ENCODE data around the gene NEMP1. TPM values are rescaled to one million over a fixed set of nuclear protein-coding genes. Genes with fewer than 3 reads are reported as not detected.

Gene NEMP1
- 10 to 100 TPM; 13.0 to 22.1 (median 20.7) TPM for total RNA-seq (2021; fragmentation: NEBNext Ultra II Directional; extraction: Animal tissue kit (Norgen Biotek cat#: 25700))
- long read RNA-seq, full-length matches to known transcripts = 1 of 4 reads
- long read RNA-seq, partial matches to known transcripts = 1 of 4 reads
- long read RNA-seq, other reads (novel, unspliced or antisense) = 2 of 4 reads

GRCh38 chr12:57078519-57079404, at the start of gene NEMP1:
Gene NEMP1 (minus strand): TSS chr12:57078791. CDS start chr12:57078745, 46 bp downstream.
- Mint-ChIP-seq H3K27me3 (ENCODE audit: insufficient read depth) (no peaks in the 10 kb centered on the region; the same call in 1 of the 2 replicates), H3K27ac (peak within 1 kb of the TSS; percentile 93), H3K4me1 (ENCODE audit: low read depth) (peaks cover 17% of the 10 kb centered on the region), H3K36me3 (ENCODE audit: low read depth) (no peaks in the 10 kb centered on the region), H3K9me3 (no peaks in the 10 kb centered on the region), H3K4me3 (peak within 1 kb of the TSS; percentile 99)
- peak; percentile 100 for DNase-seq
- no peak for TF ChIP-seq CTCF (IDR thresholded peaks at IDR 0.05)

GRCh38 chr12:57127726-57128518, 49.3 kb upstream of the NEMP1 start, which contains the start of gene LRP1:
Gene LRP1 (plus strand): TSS chr12:57128483. CDS start chr12:57128965, 482 bp downstream.
- TF ChIP-seq CTCF (IDR thresholded peaks at IDR 0.05) = no peak
- Mint-ChIP-seq H3K9me3 (no peaks in the 10 kb centered on the region), H3K27me3 (ENCODE audit: insufficient read depth) (peaks cover 2% of the 10 kb centered on the region), H3K27ac (peak within 1 kb of the TSS; percentile 85), H3K4me1 (ENCODE audit: low read depth) (peaks cover 53% of the 10 kb centered on the region), H3K4me3 (peak within 1 kb of the TSS; percentile 96), H3K36me3 (ENCODE audit: low read depth) (peaks cover 24% of the 10 kb centered on the region)
- DNase-seq = peak; percentile 69

GRCh38 chr12:57127101-57127725, 48.6 kb upstream of the NEMP1 start:
- H3K9me3 Mint-ChIP-seq = no peaks in the 10 kb centered on the region
- DNase-seq = peak; percentile 36
- H3K4me3 Mint-ChIP-seq = peak overlapping the region; percentile 96
- H3K27me3 Mint-ChIP-seq (ENCODE audit: insufficient read depth) = peaks cover 2% of the 10 kb centered on the region
- peaks cover 24% of the 10 kb centered on the region for H3K36me3 Mint-ChIP-seq (ENCODE audit: low read depth)
- H3K27ac Mint-ChIP-seq = peak overlapping the region; percentile 76
- H3K4me1 Mint-ChIP-seq (ENCODE audit: low read depth) = peaks cover 46% of the 10 kb centered on the region
- TF ChIP-seq CTCF (IDR thresholded peaks at IDR 0.05) = peak; percentile 61

- peaks cover 20% of the 10 kb centered on the region for H3K36me3 Mint-ChIP-seq (ENCODE audit: low read depth)
These were observed 48.0 kb upstream of the NEMP1 start for GRCh38 chr12:57126561-57126960.

More at GRCh38 chr12:57126561-57126960, 48.0 kb upstream of the NEMP1 start:
- peak overlapping the region; percentile 76; the same call in 1 of the 2 replicates for H3K27ac Mint-ChIP-seq
- peaks cover 2% of the 10 kb centered on the region for H3K27me3 Mint-ChIP-seq (ENCODE audit: insufficient read depth)
- DNase-seq = no peak
- no peak for TF ChIP-seq CTCF (IDR thresholded peaks at IDR 0.05)
- H3K4me3 Mint-ChIP-seq = peak overlapping the region; percentile 96; the same call in 1 of the 2 replicates
- H3K4me1 Mint-ChIP-seq (ENCODE audit: low read depth) = peaks cover 40% of the 10 kb centered on the region
- no peaks in the 10 kb centered on the region for H3K9me3 Mint-ChIP-seq

Data from HFFc6 (cell line).